ENCODE data around the gene HES1.

DNA sequence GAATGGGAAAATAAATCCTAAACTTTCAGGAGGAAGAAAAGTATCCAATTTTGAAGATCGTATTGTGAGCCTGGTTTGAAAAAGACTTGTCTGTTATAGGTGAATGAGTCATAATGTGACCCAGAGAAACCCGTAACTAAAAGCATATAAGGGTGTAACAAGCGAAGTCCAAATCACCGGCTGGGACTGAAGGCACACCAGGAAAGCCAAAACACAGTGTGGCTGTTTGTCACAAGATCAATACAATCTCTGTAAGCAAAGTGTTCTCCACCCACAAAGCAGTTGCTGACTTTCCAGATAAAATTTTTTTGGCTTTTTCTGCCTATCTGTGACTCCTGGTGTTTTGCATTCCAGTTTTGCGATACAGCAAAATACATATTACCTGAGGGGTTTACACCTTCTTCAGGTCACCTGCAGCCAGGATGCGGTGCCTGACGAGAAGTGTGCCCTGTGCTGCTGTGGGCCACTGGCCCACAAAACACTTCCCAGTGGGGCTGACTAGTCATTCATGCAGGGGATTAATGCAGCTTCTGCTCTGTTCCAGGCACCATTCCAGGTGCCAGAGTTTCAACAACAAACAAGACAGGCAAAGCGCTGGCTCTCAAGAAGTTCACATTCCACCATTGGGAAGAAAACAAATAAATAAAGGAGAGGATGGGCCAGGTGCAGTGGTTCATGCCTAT lies 14.4 kb downstream of the HES1 start:
- TF ChIP-seq TAF1 (IDR thresholded peaks at IDR 0.05; ENCODE audit: borderline replicate concordance, insufficient read depth, low read length) (no peak), POLR2AphosphoS5 (IDR thresholded peaks at IDR 0.05; ENCODE audit: low read depth, low read length) (no peak), SIN3A (IDR thresholded peaks at IDR 0.05; ENCODE audit: borderline replicate concordance, insufficient read depth, low read length) (no peak), FOXP2 (optimal IDR thresholded peaks at IDR 0.05; ENCODE audit: borderline replicate concordance, extremely low read depth, extremely low read length, insufficient read depth) (no peak)
- TF ChIP-seq, protein P1, sequence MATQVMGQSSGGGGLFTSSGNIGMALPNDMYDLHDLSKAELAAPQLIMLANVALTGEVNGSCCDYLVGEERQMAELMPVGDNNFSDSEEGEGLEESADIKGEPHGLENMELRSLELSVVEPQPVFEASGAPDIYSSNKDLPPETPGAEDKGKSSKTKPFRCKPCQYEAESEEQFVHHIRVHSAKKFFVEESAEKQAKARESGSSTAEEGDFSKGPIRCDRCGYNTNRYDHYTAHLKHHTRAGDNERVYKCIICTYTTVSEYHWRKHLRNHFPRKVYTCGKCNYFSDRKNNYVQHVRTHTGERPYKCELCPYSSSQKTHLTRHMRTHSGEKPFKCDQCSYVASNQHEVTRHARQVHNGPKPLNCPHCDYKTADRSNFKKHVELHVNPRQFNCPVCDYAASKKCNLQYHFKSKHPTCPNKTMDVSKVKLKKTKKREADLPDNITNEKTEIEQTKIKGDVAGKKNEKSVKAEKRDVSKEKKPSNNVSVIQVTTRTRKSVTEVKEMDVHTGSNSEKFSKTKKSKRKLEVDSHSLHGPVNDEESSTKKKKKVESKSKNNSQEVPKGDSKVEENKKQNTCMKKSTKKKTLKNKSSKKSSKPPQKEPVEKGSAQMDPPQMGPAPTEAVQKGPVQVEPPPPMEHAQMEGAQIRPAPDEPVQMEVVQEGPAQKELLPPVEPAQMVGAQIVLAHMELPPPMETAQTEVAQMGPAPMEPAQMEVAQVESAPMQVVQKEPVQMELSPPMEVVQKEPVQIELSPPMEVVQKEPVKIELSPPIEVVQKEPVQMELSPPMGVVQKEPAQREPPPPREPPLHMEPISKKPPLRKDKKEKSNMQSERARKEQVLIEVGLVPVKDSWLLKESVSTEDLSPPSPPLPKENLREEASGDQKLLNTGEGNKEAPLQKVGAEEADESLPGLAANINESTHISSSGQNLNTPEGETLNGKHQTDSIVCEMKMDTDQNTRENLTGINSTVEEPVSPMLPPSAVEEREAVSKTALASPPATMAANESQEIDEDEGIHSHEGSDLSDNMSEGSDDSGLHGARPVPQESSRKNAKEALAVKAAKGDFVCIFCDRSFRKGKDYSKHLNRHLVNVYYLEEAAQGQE (IDR thresholded peaks at IDR 0.05; ENCODE audit: insufficient read depth in 1 of 2, low read depth in 2 of 2, low read length in 2 of 2) = no peak
